ENCODE measurements around the gene SPIN1. TPM values are rescaled to one million over a fixed set of nuclear protein-coding genes. Genes with fewer than 3 reads are reported as not detected.

Gene SPIN1
- total RNA-seq, 1 experiment from 2014 or later: 46.2 TPM

- Histone ChIP-seq H2AFZ (ENCODE audit: low read length) (no peak overlapping the region), H3F3A (ENCODE audit: low read length, unreplicated experiment) (no peaks in the 10 kb centered on the region), H3K36me3 (ENCODE audit: low read depth, low read length) (peaks cover 64% of the 10 kb centered on the region), H3K9ac (ENCODE audit: low read length) (no peak overlapping the region), H3K79me2 (ENCODE audit: low read length) (peaks cover 97% of the 10 kb centered on the region), H3K9me3 (ENCODE audit: low read length) (0 out of 2 replicates have a peak, but pooled peaks cover 13% of the 10 kb centered on the region), H3K27me3 (ENCODE audit: low read length) (no peaks in the 10 kb centered on the region), H3K4me1 (ENCODE audit: insufficient read depth, low read length) (no peaks in the 10 kb centered on the region), H4K20me1 (ENCODE audit: low read length) (no peaks in the 10 kb centered on the region), H3K9me2 (replicated peaks; ENCODE audit: low read length) (no peaks in the 10 kb centered on the region), H3K27ac (ENCODE audit: low read length) (no peak overlapping the region), H3K4me2 (ENCODE audit: low read length) (no peak overlapping the region), H3K4me3 (ENCODE audit: low read length) (no peak overlapping the region)
- ChIA-PET CTCF (no interaction called here), POLR2A (ENCODE audit: unreplicated experiment) (interaction anchor here (0.5 kb wide), 1 partner anchor 418 kb away, joined by 3 read pairs; no protein-coding TSS in a partner anchor)
- intact Hi-C loops (cut with micrococcal nuclease): no loop called here
- ATAC-seq: no peak
- no peak for DNase-seq
- TF ChIP-seq EZH2 (IDR thresholded peaks at IDR 0.05; ENCODE audit: low read length, unreplicated experiment) (no peak), CTCF (conservative IDR thresholded peaks at IDR 0.05; ENCODE audit: low read depth, low read length) (no peak), EZH2phosphoT487 (IDR thresholded peaks at IDR 0.05; ENCODE audit: borderline replicate concordance, low read length) (no peak)
- no TSS peak for BruUV-seq (replicated peaks)
Measured at GRCh38 chr9:88420227-88420626, 32.0 kb downstream of the SPIN1 start.

- ATAC-seq (no peak), DNase-seq (no peak)
- Histone ChIP-seq H3K4me2 (ENCODE audit: low read length) (no peak overlapping the region), H3K36me3 (ENCODE audit: low read depth, low read length) (peaks cover 60% of the 10 kb centered on the region), H3F3A (ENCODE audit: low read length, unreplicated experiment) (no peaks in the 10 kb centered on the region), H3K9me2 (replicated peaks; ENCODE audit: low read length) (no peaks in the 10 kb centered on the region), H2AFZ (ENCODE audit: low read length) (no peak overlapping the region), H4K20me1 (ENCODE audit: low read length) (no peaks in the 10 kb centered on the region), H3K9me3 (ENCODE audit: low read length) (0 out of 2 replicates have a peak, but pooled peaks cover 13% of the 10 kb centered on the region), H3K79me2 (ENCODE audit: low read length) (peaks cover 96% of the 10 kb centered on the region), H3K4me1 (ENCODE audit: insufficient read depth, low read length) (no peaks in the 10 kb centered on the region), H3K9ac (ENCODE audit: low read length) (no peak overlapping the region), H3K27me3 (ENCODE audit: low read length) (no peaks in the 10 kb centered on the region), H3K4me3 (ENCODE audit: low read length) (no peak overlapping the region), H3K27ac (ENCODE audit: low read length) (no peak overlapping the region)
- CTCF ChIA-PET: no interaction called here
- POLR2A ChIA-PET (ENCODE audit: unreplicated experiment): no interaction called here
- intact Hi-C loops (cut with micrococcal nuclease): no loop called here
- no TSS peak for BruUV-seq (replicated peaks)
- no peak for TF ChIP-seq CTCF (conservative IDR thresholded peaks at IDR 0.05; ENCODE audit: low read depth, low read length)
- no peak for TF ChIP-seq EZH2 (IDR thresholded peaks at IDR 0.05; ENCODE audit: low read length, unreplicated experiment)
Measured at GRCh38 chr9:88421348-88421747, 33.1 kb downstream of the SPIN1 start.

GRCh38 chr9:88425538-88425950, 37.3 kb downstream of the SPIN1 start:
- TF ChIP-seq EZH2phosphoT487 (IDR thresholded peaks at IDR 0.05; ENCODE audit: borderline replicate concordance, low read length) (no peak), EZH2 (IDR thresholded peaks at IDR 0.05; ENCODE audit: low read length, unreplicated experiment) (no peak), CTCF (conservative IDR thresholded peaks at IDR 0.05; ENCODE audit: low read depth, low read length) (no peak)
- no peak overlapping the region for H3K27ac ChIP-seq (ENCODE audit: low read length)
- ATAC-seq (no peak), DNase-seq (peak; percentile 4)
- BruUV-seq (replicated peaks): no TSS peak
- no peaks in the 10 kb centered on the region for H3F3A ChIP-seq (ENCODE audit: low read length, unreplicated experiment)
- peaks cover 29% of the 10 kb centered on the region for H3K36me3 ChIP-seq (ENCODE audit: low read depth, low read length)
- H3K27me3 ChIP-seq (ENCODE audit: low read length): no peaks in the 10 kb centered on the region
- no peaks in the 10 kb centered on the region for H3K4me1 ChIP-seq (ENCODE audit: insufficient read depth, low read length)
- H3K4me3 ChIP-seq (ENCODE audit: low read length): no peak overlapping the region
- H2AFZ ChIP-seq (ENCODE audit: low read length): no peak overlapping the region
- intact Hi-C loops (cut with micrococcal nuclease): no loop called here
- peaks cover 92% of the 10 kb centered on the region for H3K79me2 ChIP-seq (ENCODE audit: low read length)
- H3K9me3 ChIP-seq (ENCODE audit: low read length): no peaks in the 10 kb centered on the region
- no peak overlapping the region for H3K9ac ChIP-seq (ENCODE audit: low read length)
- POLR2A ChIA-PET (ENCODE audit: unreplicated experiment): no interaction called here
- CTCF ChIA-PET: no interaction called here
- no peaks in the 10 kb centered on the region for H3K9me2 ChIP-seq (replicated peaks; ENCODE audit: low read length)
- no peak overlapping the region for H3K4me2 ChIP-seq (ENCODE audit: low read length)
- H4K20me1 ChIP-seq (ENCODE audit: low read length): no peaks in the 10 kb centered on the region
